Neutrophil (primary cell): ENCODE data around the gene AHRR.
"Not testable (repeated sequence)": the region's sequence is repeated elsewhere in the genome, so short reads cannot be mapped to it uniquely, and the experiment has no call there.

ENCODE experiments used
- H3K27ac ChIP-seq: fragments of 200-600 bp; sonication (generic); 2 replicates; pipeline ENCODE4 v1.5.1; 2016; ENCODE audit warnings: mild to moderate bottlenecking, moderate library complexity
- H3K27me3 ChIP-seq: fragments of 200-600 bp; sonication (generic); 2 replicates; pipeline ENCODE4 v1.6.0; 2016; ENCODE audit warnings: mild to moderate bottlenecking
- H3K36me3 ChIP-seq: fragments of 200-600 bp; sonication (generic); 2 replicates; pipeline ENCODE4 v1.5.1; 2017
- H3K4me1 ChIP-seq, 2 experiments: fragments of 200-600 bp in 1 of 2; sonication (generic) in 1 of 2; 1 replicate in 1 of 2; 2 replicates in 1 of 2; pipeline versions ENCODE4 v1.5.1 to v1.6.1; 2013 to 2016; ENCODE audit warnings: low read depth in 1 of 2, low read length in 1 of 2, mild to moderate bottlenecking in 1 of 2, moderate library complexity in 1 of 2; ENCODE audit not compliant: control insufficient read depth in 1 of 2, insufficient read depth in 1 of 2
- H3K4me3 ChIP-seq, 2 experiments: fragments of 200-600 bp in 1 of 2; sonication (generic) in 1 of 2; 1 replicate in 1 of 2; 2 replicates in 1 of 2; pipeline ENCODE4 v1.5.1; 2013 to 2016; ENCODE audit warnings: low read depth in 1 of 2, low read length in 1 of 2, mild to moderate bottlenecking in 1 of 2, moderate library complexity in 1 of 2
- H3K9me3 ChIP-seq: fragments of 200-600 bp; sonication (generic); 2 replicates; pipeline ENCODE4 v1.5.1; 2016
- CTCF ChIP-seq: fragments of 200-600 bp; sonication (generic); IDR thresholded peaks from 2 replicates; pipeline ENCODE4 v1.5.1; 2016; ENCODE audit warnings: antibody characterized with exemption

Gene AHRR

DNA sequence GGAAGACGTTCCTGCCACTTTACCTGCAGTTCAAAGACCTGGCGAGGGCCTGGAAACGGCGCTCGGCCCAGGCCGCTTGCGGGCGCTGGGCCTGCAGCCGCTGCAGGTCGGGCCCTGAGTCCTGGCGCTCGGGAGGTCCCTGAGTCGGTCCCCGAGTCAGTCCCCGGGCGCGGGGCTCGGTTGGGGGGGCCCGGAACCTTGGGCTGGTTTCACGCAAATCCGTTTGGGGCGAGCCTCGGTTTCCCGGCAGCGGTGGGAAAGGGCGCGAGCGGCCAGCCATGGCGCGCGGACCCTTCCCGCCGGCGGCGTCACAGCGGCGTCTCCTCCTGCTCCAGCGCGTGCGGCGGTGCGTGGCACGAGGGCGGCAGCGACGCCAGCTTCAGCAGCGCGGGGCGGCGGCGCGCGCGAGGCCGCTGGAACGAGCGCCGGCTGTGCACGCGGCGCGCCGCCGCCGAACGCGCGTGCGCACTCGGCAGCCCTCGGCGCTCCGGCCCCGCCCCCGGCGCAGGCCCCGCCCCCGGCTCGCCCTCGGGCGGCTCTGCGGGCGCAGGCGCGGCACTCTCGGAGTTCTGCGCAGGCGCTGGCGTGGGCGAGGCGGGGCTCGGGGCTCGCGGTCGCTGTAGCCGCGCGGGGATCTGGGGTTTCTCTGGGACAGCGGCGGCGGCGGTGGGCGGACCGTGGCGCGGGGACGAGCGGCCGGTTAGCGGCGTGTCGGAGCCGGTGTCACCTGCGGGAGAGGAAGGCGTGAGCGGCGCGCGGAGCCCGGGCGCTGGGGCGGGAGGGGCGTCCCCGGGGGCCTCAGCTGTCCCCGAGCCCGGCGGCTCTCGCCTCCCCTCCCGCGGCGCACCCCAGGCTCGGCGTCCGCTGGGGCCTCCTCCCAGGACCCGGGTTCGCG is 151.4 kb downstream of the AHRR start:
- H3K4me1 ChIP-seq, result peaks cover 19 to 24% of the 10 kb centered on the region in 2 experiments
- no peaks in the 10 kb centered on the region for H3K9me3 ChIP-seq
- peak overlapping the region; percentile 70 to 98 for H3K4me3 ChIP-seq
- H3K36me3 ChIP-seq, result peaks cover 28% of the 10 kb centered on the region
- H3K27me3 ChIP-seq, result peaks cover 46% of the 10 kb centered on the region
- TF ChIP-seq CTCF, result peak; percentile 32
- peak overlapping the region; percentile 68 for H3K27ac ChIP-seq

- Histone ChIP-seq H3K27ac (peak overlapping the region; percentile 35), H3K9me3 (no peaks in the 10 kb centered on the region), H3K27me3 (peaks cover 54% of the 10 kb centered on the region), H3K4me1 (peaks cover 19 to 24% of the 10 kb centered on the region in 2 experiments), H3K4me3 (peak overlapping the region; percentile 70 to 83), H3K36me3 (peaks cover 24% of the 10 kb centered on the region)
- no peak for TF ChIP-seq CTCF
Measured at GRCh38 chr5:473551-474192, 152.2 kb downstream of the AHRR start.

DNA sequence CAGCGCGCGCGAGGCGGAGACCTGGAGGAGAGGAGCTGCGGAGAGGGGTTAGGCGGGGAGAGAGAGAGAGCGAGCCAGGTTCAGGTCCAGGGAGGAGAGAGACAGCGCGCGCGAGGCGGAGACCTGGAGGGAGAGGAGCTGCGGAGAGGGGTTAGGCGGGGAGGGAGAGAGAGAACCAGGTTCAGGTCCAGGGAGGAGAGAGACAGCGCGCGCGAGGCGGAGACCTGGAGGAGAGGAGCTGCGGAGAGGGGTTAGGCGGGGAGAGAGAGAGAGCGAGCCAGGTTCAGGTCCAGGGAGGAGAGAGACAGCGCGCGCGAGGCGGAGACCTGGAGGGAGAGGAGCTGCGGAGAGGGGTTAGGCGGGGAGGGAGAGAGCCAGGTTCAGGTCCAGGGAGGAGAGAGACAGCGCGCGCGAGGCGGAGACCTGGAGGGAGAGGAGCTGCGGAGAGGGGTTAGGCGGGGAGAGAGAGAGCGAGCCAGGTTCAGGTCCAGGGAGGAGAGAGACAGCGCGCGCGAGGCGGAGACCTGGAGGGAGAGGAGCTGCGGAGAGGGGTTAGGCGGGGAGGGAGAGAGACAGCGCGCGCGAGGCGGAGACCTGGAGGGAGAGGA is 152.8 kb downstream of the AHRR start:
- peak overlapping the region; percentile 70 to 83 for H3K4me3 ChIP-seq
- not testable (repeated sequence) for H3K27ac ChIP-seq, H3K9me3 ChIP-seq
- peaks cover 61% of the 10 kb centered on the region for H3K27me3 ChIP-seq
- H3K36me3 ChIP-seq, result peaks cover 17% of the 10 kb centered on the region
- H3K4me1 ChIP-seq, result peaks cover 19 to 24% of the 10 kb centered on the region in 2 experiments

GRCh38 chr5:474840-475661 is 153.5 kb downstream of the AHRR start:
- Histone ChIP-seq H3K27me3 (peaks cover 68% of the 10 kb centered on the region), H3K27ac (no peak overlapping the region), H3K4me3 (no peak overlapping the region), H3K9me3 (no peaks in the 10 kb centered on the region), H3K36me3 (peaks cover 12% of the 10 kb centered on the region), H3K4me1 (peaks cover 19 to 24% of the 10 kb centered on the region in 2 experiments)
- TF ChIP-seq CTCF, result no peak

DNA sequence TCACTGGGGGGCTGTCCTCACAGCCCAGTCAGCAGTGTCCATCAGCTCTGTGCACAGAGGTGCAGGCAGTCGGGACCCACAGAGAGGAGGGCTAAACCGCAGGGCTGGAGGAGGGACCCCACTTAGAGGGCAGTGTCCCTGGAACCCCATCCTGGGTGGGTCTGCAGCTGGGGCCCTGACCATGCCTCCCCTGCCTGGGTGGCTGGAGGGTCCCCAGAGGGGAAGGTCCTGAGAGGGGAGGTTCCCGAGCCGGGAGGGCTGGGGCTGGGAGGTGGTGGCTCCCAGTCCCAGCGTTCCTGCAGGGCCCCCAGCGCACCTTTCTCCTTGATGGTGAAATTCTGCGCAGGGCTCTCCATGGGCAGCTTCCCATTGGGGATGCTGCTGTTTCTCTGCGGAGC is 154.2 kb downstream of the AHRR start:
- Histone ChIP-seq H3K4me3 (no peak overlapping the region), H3K4me1 (peaks cover 19 to 24% of the 10 kb centered on the region in 2 experiments), H3K27ac (no peak overlapping the region), H3K9me3 (no peaks in the 10 kb centered on the region), H3K36me3 (peaks cover 6% of the 10 kb centered on the region), H3K27me3 (peaks cover 72% of the 10 kb centered on the region)
- no peak for TF ChIP-seq CTCF
